Raji (cell line): ENCODE measurements around the gene SFMBT2.

Experiments used
- POLR2A ChIP-seq: IDR thresholded peaks from 2 replicates; pipeline ENCODE4 v1.6.1; 2011; ENCODE audit warnings: low read depth, low read length, control low read depth; ENCODE audit not compliant: insufficient read depth

The SFMBT2 gene

GRCh38 chr10:7164955-7165354, 245.9 kb downstream of the SFMBT2 start:
- TF ChIP-seq POLR2A = no peak

DNA sequence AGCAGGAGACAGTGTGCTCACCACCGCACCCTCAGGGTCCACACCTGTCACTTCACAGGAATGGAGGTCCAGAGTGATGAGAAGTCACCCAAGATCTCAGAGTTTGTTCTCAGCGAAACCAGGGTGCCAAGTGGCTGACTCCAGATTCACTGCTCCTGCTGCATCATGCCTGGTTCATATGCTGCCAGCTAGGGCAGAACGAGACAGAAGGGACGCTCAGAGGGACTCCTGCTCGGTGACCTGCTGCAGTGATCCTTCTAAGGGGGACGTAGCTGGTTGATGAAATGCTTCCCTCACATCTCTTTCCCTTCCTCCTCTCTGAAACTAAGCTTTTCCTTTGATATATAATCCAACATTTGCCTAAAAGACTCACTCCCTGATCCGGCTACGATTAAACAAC, 248.5 kb downstream of the SFMBT2 start:
- TF ChIP-seq POLR2A = no peak

DNA sequence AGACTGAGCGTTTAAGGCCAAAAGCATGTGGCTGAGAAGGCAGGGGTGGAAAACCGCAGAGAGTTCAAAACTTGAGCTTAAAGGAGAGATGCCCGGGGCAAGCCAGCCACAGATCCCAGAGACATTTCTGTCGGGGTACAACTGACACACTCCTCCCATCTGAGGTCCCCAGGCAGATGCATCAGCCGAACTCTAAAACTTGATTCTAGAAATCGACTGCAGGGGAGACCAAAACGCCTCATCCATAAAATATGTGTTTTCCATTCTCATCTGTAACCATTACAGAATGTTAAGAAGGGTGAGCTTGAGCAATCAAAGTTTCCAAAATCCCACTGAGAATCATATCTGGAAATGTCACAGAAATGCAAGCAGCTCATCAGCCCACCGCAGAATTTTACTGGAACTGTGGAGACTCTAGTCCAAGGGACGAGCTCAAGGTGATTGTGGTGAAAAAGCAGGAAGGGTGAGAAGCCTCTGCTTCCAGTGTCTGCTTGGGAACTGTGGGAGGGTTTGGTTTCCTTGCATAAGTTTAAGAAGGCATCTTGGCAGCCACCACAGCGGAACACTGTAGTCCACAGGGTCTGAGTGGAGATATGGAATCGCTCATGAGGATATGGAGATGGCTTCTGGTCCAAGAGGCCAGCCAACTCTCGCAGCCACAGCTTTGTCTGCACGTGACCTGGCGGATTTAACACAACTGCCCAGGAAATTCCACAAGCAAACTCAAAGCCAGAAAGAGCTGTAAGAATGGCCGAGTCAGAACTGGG, 249.2 kb downstream of the SFMBT2 start:
- TF ChIP-seq POLR2A = no peak

DNA sequence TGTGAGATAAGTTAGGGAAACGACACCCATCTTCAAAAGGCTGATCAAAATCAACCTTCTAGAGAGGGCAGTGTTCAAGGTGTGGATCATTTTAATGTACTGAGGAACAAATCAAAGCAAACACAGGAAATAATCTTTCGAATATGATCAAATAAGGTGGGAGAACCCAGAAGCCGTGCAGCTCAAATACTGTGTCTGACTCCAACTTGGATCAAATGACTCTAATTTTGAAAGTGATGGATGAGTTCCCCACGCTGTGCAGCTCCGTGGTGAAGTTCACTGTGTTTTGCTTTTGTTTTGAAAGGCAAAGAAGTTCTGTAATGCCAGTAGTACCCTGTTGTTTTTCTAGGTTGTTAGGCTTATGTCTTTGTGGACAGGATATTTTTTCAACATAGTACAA, 250.9 kb downstream of the SFMBT2 start:
- no peak for TF ChIP-seq POLR2A

DNA sequence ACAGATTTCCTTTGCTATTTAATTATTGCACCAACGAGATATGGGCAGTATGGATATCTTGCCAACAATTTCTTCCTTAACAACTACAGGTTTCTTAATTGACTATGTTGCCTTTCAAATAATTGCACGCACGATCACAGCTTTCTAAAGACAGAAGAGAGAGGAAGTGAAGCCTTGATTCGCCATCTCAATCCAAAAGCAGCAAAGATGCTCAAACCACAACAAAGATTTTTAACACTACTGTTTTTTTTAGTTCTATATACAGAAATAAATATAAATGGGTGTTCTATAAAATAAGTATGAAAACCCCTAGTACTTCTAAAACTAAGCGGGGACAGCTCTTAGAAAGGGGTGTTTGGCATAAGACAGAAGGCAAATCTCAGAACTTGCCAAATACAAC, 251.3 kb downstream of the SFMBT2 start:
- TF ChIP-seq POLR2A = no peak

DNA sequence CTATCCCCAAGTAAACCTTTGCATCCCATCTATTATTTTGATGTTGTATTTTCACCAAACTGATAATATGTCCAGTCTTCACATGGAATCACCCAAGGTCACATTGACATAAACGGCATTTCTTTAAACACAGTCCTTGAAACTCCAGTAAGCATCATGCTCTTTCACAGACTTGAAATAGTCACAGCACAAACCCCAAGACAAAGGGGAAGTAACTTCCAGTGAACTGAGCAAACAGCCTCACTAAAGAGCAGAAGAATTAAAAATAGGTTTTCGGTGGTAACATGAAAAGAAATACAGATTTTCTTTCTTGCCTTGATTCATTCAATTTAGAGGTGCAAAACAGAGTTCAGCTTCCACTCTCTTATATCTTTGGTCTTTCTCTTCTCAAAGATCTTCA, 253.7 kb downstream of the SFMBT2 start:
- TF ChIP-seq POLR2A = no peak

- no peak for TF ChIP-seq POLR2A
Observed at GRCh38 chr10:7153750-7154149, 257.1 kb downstream of the SFMBT2 start.

DNA sequence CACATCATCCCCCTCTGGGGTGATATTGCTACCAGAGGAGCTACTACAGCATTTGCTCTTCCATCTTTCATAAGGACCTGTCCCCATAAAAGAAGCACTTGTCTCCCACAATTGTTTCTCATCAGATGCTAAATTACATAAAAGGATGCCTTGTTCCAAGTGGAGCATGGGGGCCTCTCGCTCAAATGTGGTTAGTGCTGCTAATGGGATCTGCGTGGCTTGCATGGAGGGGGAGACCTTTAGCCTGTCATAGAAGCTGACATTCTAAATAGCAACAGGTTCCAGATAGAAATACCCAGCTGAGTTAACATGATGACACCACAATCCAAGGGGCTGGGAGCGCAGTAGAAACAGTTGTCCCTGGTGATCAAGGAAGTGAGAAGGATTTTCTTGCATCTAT, 257.9 kb downstream of the SFMBT2 start:
- no peak for TF ChIP-seq POLR2A

- TF ChIP-seq POLR2A = no peak
Observed at GRCh38 chr10:7152341-7152740, 258.5 kb downstream of the SFMBT2 start.

DNA sequence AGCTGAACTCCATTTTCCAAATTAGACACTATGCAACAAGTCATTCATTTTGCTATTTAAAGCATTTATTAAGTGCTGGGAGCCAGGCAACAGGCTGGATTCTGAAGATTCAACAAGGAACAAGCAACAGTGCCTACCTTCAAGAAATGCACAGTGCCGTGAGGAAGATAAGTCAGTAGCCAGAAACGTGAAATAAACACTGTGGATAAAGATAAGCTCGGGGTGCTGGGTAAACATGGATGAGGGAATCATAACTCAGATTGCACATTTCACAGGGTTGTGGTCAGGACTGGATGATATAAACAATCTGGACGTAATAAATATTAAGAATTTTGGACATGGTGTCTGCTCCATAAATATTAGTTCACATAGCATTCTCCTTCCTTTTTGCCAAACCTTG, 259.3 kb downstream of the SFMBT2 start:
- no peak for TF ChIP-seq POLR2A

- TF ChIP-seq POLR2A = no peak
Observed at GRCh38 chr10:7150349-7150748, 260.5 kb downstream of the SFMBT2 start.

DNA sequence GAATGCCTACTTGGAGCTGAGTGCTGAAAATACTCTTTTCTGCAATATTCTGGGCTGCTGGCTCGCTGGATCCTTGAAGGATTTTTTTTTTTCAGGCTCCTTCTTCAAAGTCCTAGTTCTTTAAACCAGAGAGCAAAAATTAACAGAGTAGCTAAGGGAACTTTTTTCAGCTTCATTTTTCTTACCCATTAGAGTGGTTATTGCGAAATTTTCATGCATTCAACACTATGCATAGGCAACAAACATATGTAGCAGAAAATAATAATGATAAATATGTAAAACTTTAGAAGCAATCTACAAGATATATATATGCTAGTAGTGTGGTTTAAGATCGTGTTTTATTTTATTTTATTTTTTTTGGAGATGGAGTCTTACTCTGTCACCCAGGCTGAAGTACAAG, 264.6 kb downstream of the SFMBT2 start:
- no peak for TF ChIP-seq POLR2A

DNA sequence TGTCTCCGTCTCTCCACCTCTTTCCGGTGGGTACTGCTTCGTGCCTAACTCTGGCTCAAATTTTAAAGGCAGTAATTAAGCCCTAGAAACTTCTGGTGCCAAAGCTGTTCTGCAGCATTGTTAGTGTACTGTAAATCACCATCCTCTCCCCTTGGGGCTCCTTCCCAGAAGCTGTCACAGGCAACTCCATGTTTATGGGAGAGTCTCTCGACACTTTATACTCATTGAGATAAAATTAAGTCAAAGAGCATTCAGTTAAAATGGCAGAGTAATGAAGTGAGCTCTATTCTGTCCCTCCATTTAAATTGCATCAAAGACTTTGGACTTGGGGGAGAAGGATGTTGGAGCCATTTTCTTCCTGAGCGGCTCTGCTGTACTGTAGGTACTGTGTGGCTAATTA, 274.8 kb downstream of the SFMBT2 start:
- TF ChIP-seq POLR2A = no peak

GRCh38 chr10:7135188-7135587, 275.6 kb downstream of the SFMBT2 start:
- no peak for TF ChIP-seq POLR2A

DNA sequence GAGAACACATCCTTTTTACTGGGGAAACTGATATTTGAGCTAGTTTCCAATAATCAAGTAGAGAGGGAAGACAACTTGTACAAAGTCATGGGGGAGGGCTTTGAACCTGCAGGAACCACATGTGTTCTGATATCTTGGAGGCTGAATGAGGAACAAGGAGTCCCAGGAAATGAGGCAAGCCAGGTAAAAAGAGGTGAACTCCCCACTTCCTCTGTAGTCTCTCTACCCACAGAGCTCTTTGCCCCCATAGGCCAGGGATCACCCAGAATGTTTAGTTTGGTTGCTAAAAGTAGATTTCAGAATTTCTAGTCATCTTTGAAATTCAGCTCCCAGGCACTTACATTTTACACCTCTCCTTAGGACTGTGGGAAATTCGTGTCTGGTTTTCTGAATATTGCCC, 276.4 kb downstream of the SFMBT2 start:
- TF ChIP-seq POLR2A = no peak

- no peak for TF ChIP-seq POLR2A
Observed at GRCh38 chr10:7133958-7134357, 276.9 kb downstream of the SFMBT2 start.

DNA sequence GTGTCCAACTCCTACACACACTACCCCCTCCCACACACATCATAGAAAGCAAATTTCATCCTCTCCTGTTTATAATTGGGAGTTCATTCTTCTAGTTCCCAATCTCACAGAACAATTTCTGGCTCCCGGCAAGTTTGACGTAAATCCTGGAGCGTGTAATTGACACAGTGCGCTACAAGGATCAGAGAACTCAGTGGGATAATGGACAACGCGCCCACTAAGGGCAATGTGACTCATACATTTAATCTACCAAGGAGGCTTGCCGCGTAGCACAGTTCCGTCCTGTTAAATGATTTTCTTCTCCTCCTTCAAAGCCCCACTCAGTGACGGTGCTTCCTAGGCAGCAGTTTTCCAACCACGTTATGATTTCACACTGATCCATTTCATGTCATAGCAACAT, 277.6 kb downstream of the SFMBT2 start:
- TF ChIP-seq POLR2A = no peak
